Measurements from ENCODE around the gene GNG7. TPM values are rescaled to one million over a fixed set of nuclear protein-coding genes. Genes with fewer than 3 reads are reported as not detected.

The GNG7 gene
- total and polyA plus RNA-seq, 10 of the 15 experiments (the other 5 are each of a cell fraction or from before 2014, with no cell fraction given): 1.9 to 13.6 (median 6.5) TPM

GRCh38 chr19:2670217-2670616, 32.3 kb downstream of the GNG7 start:
- Histone ChIP-seq H3K4me1 (ENCODE audit: control insufficient read depth, insufficient read depth, low read length) (peaks cover 8% of the 10 kb centered on the region), H3K4me3 (no peak overlapping the region), H3K4me2 (ENCODE audit: control insufficient read depth, insufficient read depth) (no peak overlapping the region), H2AFZ (ENCODE audit: control insufficient read depth, low read depth, low read length) (no peak overlapping the region), H3K9me3 (replicated peaks; ENCODE audit: control insufficient read depth, insufficient read depth, low read length) (no peaks in the 10 kb centered on the region), H3K27me3 (replicated peaks in 1 of 2; ENCODE audit: control insufficient read depth in 2 of 2, insufficient read depth in 2 of 2, low read length in 1 of 2) (no peaks in the 10 kb centered on the region), H3K79me2 (ENCODE audit: control insufficient read depth, insufficient read depth, low read length) (peaks cover 3% of the 10 kb centered on the region), H3K36me3 (ENCODE audit: control insufficient read depth in 2 of 2, insufficient read depth in 2 of 2, low read length in 1 of 2) (peaks cover 2 to 3% of the 10 kb centered on the region in 2 experiments; a peak in 2 of 4 replicates), H4K20me1 (ENCODE audit: control insufficient read depth, insufficient read depth) (no peaks in the 10 kb centered on the region), H3K27ac (ENCODE audit: control insufficient read depth, insufficient read depth) (no peak overlapping the region), H3K9ac (ENCODE audit: control insufficient read depth, insufficient read depth, low read length) (no peak overlapping the region)
- ChIA-PET SMC1A (ENCODE audit: uncharacterized antibody, unreplicated experiment) (no interaction called here), POLR2A (no interaction called here), CTCF (no interaction called here), RAD21 (ENCODE audit: unreplicated experiment) (no interaction called here)
- no TSS peak for BruUV-seq (replicated peaks)
- ATAC-seq: no peak
- 84% methylated on average over 16 of the region's 16 CpGs for whole genome bisulfite sequencing (ENCODE audit: insufficient coverage, insufficient replicate concordance, low lambda C conversion rate, missing lambda C conversion rate)
- no peak for FAIRE-seq
- no peak for DNase-seq (ENCODE audit: low read depth, low spot score)
- in situ Hi-C loops (cut with MboI) (no loop called here), intact Hi-C loops (cut with micrococcal nuclease; ENCODE audit: unreplicated experiment) (no loop called here)
- TF ChIP-seq BHLHE40 (IDR thresholded peaks at IDR 0.05; ENCODE audit: borderline replicate concordance in 1 of 2, low read depth in 2 of 2, low read length in 1 of 2): no peak
- no peak for TF ChIP-seq ZBTB40 (IDR thresholded peaks at IDR 0.05; ENCODE audit: borderline replicate concordance)
- TF ChIP-seq, protein P1, sequence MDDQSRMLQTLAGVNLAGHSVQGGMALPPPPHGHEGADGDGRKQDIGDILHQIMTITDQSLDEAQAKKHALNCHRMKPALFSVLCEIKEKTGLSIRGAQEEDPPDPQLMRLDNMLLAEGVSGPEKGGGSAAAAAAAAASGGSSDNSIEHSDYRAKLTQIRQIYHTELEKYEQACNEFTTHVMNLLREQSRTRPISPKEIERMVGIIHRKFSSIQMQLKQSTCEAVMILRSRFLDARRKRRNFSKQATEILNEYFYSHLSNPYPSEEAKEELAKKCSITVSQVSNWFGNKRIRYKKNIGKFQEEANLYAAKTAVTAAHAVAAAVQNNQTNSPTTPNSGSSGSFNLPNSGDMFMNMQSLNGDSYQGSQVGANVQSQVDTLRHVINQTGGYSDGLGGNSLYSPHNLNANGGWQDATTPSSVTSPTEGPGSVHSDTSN (IDR thresholded peaks at IDR 0.05; ENCODE audit: insufficient replicate concordance, low read depth, low read length): no peak
- no peak for TF ChIP-seq SMARCA5 (IDR thresholded peaks at IDR 0.05)
- no peak for TF ChIP-seq RAD21 (IDR thresholded peaks at IDR 0.05; ENCODE audit: insufficient read depth, low read depth, low read length)
- TF ChIP-seq STAT3 (IDR thresholded peaks at IDR 0.05; ENCODE audit: low read depth, low read length): no peak
- TF ChIP-seq ASH2L (IDR thresholded peaks at IDR 0.05; ENCODE audit: borderline replicate concordance, low read depth): no peak
- TF ChIP-seq MTA2 (IDR thresholded peaks at IDR 0.05; ENCODE audit: low read depth): no peak
- TF ChIP-seq SREBF2 (IDR thresholded peaks at IDR 0.05; ENCODE audit: low read length): no peak
- no peak for TF ChIP-seq SP1 (IDR thresholded peaks at IDR 0.05; ENCODE audit: low read depth, low read length)

Measured in GM12878 (cell line).